ENCODE data around the gene HSP90AB1. TPM values are rescaled to one million over a fixed set of nuclear protein-coding genes. Genes with fewer than 3 reads are reported as not detected.

The HSP90AB1 gene
- total RNA-seq, 1 donor from 2014 or later: 1,294 TPM

GRCh38 chr6:44237021-44237812 lies 9.7 kb upstream of the HSP90AB1 start:
- no peak for TF ChIP-seq CTCF (IDR thresholded peaks at IDR 0.05; ENCODE audit: insufficient read depth, low read length, poor library complexity, severe bottlenecking)
- DNase-seq (ENCODE audit: low read depth): peak; percentile 99
- Histone ChIP-seq H3K36me3 (ENCODE audit: control insufficient read depth, insufficient read depth, low read length) (peaks cover 1% of the 10 kb centered on the region), H3K4me3 (ENCODE audit: low read depth, low read length) (peak overlapping the region; percentile 50), H3K27me3 (ENCODE audit: control insufficient read depth, insufficient read depth, low read length) (no peaks in the 10 kb centered on the region)

- H3K36me3 ChIP-seq (ENCODE audit: control insufficient read depth, insufficient read depth, low read length): peaks cover 1% of the 10 kb centered on the region
- no peak for DNase-seq (ENCODE audit: low read depth)
- TF ChIP-seq CTCF (IDR thresholded peaks at IDR 0.05; ENCODE audit: insufficient read depth, low read length, poor library complexity, severe bottlenecking): peak; percentile 83
- no peaks in the 10 kb centered on the region for H3K27me3 ChIP-seq (ENCODE audit: control insufficient read depth, insufficient read depth, low read length)
- H3K4me3 ChIP-seq (ENCODE audit: low read depth, low read length): peak overlapping the region; percentile 50
These were observed 9.0 kb upstream of the HSP90AB1 start for GRCh38 chr6:44237813-44238433.

GRCh38 chr6:44238687-44239350 lies 8.1 kb upstream of the HSP90AB1 start:
- Histone ChIP-seq H3K27me3 (ENCODE audit: control insufficient read depth, insufficient read depth, low read length) (no peaks in the 10 kb centered on the region), H3K36me3 (ENCODE audit: control insufficient read depth, insufficient read depth, low read length) (no peaks in the 10 kb centered on the region), H3K4me3 (ENCODE audit: low read depth, low read length) (no peak overlapping the region)
- no peak for TF ChIP-seq CTCF (IDR thresholded peaks at IDR 0.05; ENCODE audit: insufficient read depth, low read length, poor library complexity, severe bottlenecking)
- no peak for DNase-seq (ENCODE audit: low read depth)

- no peaks in the 10 kb centered on the region for H3K36me3 ChIP-seq (ENCODE audit: control insufficient read depth, insufficient read depth, low read length)
- no peaks in the 10 kb centered on the region for H3K27me3 ChIP-seq (ENCODE audit: control insufficient read depth, insufficient read depth, low read length)
- DNase-seq (ENCODE audit: low read depth): no peak
- no peak for TF ChIP-seq CTCF (IDR thresholded peaks at IDR 0.05; ENCODE audit: insufficient read depth, low read length, poor library complexity, severe bottlenecking)
- no peak overlapping the region for H3K4me3 ChIP-seq (ENCODE audit: low read depth, low read length)
These were observed 3.6 kb upstream of the HSP90AB1 start for GRCh38 chr6:44243345-44243744.

GRCh38 chr6:44245391-44245911 lies 1.4 kb upstream of the HSP90AB1 start:
- Histone ChIP-seq H3K36me3 (ENCODE audit: control insufficient read depth, insufficient read depth, low read length) (peaks cover 5% of the 10 kb centered on the region), H3K27me3 (ENCODE audit: control insufficient read depth, insufficient read depth, low read length) (no peaks in the 10 kb centered on the region), H3K4me3 (ENCODE audit: low read depth, low read length) (peak overlapping the region; percentile 80)
- DNase-seq (ENCODE audit: low read depth): no peak
- no peak for TF ChIP-seq CTCF (IDR thresholded peaks at IDR 0.05; ENCODE audit: insufficient read depth, low read length, poor library complexity, severe bottlenecking)

Measured in kidney epithelial cell (primary cell).